Esophagus muscularis mucosa (tissue), 3 donors: Measurements from ENCODE around the gene STAC.

ENCODE experiments used
- CTCF ChIP-seq, 3 experiments: fragments of 200-600 bp in 2 of 3; fragments of 450-650 bp in 1 of 3; sonication (generic) in 2 of 3; IDR thresholded peaks; one replicate each; pipeline ENCODE4 v1.5.1; 2017 to 2019; ENCODE audit warnings: antibody characterized with exemption in 3 of 3, mild to moderate bottlenecking in 2 of 3, moderate library complexity in 1 of 3
- POLR2A ChIP-seq: fragments of 450-650 bp; IDR thresholded peaks from one replicate; pipeline ENCODE4 v1.6.1; 2017; ENCODE audit warnings: antibody characterized with exemption, moderate library complexity, mild to moderate bottlenecking, low read depth

GRCh38 chr3:36401056-36401455, 20.8 kb downstream of the STAC start:
- TF ChIP-seq POLR2A (no peak), CTCF (IDR thresholded peaks at IDR 0.05) (no peak)
